Subcutaneous adipose tissue (tissue), 4 donors: Measurements from ENCODE around the gene FAM177B. TPM values are rescaled to one million over a fixed set of nuclear protein-coding genes. Genes with fewer than 3 reads are reported as not detected.

Experiments
- CTCF ChIP-seq: fragments of 450-650 bp; IDR thresholded peaks from one replicate; pipeline ENCODE4 v1.5.1; 2016; ENCODE audit warnings: low read depth, mild to moderate bottlenecking, control low read depth, antibody characterized with exemption, moderate library complexity
- total RNA-seq, 4 donors: library from RNA; depleted of rRNA; stranded (reverse); fragments of >200 nt; gene quantifications; one replicate each; pipeline ENCODE4 v1.1.0, GENCODE V29; 2016

The FAM177B gene
- total RNA-seq, 4 donors from 2014 or later, result 0.82 to 1.8 (median 1.1) TPM

GRCh38 chr1:222787729-222788128 is 50.7 kb downstream of the FAM177B start:
- TF ChIP-seq CTCF, result no peak

GRCh38 chr1:222788402-222789156 is 51.6 kb downstream of the FAM177B start:
- no peak for TF ChIP-seq CTCF

GRCh38 chr1:222790115-222790514 is 53.1 kb downstream of the FAM177B start:
- TF ChIP-seq CTCF, result no peak

- no peak for TF ChIP-seq CTCF
These were observed 53.5 kb downstream of the FAM177B start for GRCh38 chr1:222790520-222790919.

GRCh38 chr1:222791006-222791710 is 54.2 kb downstream of the FAM177B start:
- TF ChIP-seq CTCF, result no peak

- no peak for TF ChIP-seq CTCF
These were observed 55.7 kb downstream of the FAM177B start for GRCh38 chr1:222792744-222793143.

- TF ChIP-seq CTCF, result no peak
These were observed 57.9 kb downstream of the FAM177B start for GRCh38 chr1:222794656-222795474.
